8988T (cell line): ENCODE measurements around the gene XAGE3.
"Not testable (repeated sequence)": the region's sequence is repeated elsewhere in the genome, so short reads cannot be mapped to it uniquely, and the experiment has no call there.

ENCODE experiments used
- DNase-seq: peaks from one replicate; pipeline ENCODE4 v3.0.0; 2011

Gene XAGE3

GRCh38 chrX:52867610-52868348, at the start of gene XAGE3:
Gene XAGE3, minus strand, starts transcription at chrX:52868083. Its CDS starts 950 bp downstream, at chrX:52867133.
- no peak for DNase-seq

GRCh38 chrX:52914704-52915103, 46.8 kb upstream of the XAGE3 start:
- not testable (repeated sequence) for DNase-seq

- DNase-seq, result not testable (repeated sequence)
These were observed 45.8 kb upstream of the XAGE3 start for GRCh38 chrX:52913681-52914080.

- DNase-seq, result not testable (repeated sequence)
These were observed 41.6 kb upstream of the XAGE3 start for GRCh38 chrX:52909313-52909969.

GRCh38 chrX:52907900-52908299, 40.0 kb upstream of the XAGE3 start:
- not testable (repeated sequence) for DNase-seq

GRCh38 chrX:52907137-52907536, 39.3 kb upstream of the XAGE3 start:
- DNase-seq, result not testable (repeated sequence)

GRCh38 chrX:52906072-52906471, 38.2 kb upstream of the XAGE3 start:
- not testable (repeated sequence) for DNase-seq

- not testable (repeated sequence) for DNase-seq
These were observed 37.6 kb upstream of the XAGE3 start for GRCh38 chrX:52905531-52905930.

- not testable (repeated sequence) for DNase-seq
These were observed 29.2 kb upstream of the XAGE3 start, which contains the start of gene FAM156B for GRCh38 chrX:52896855-52897709. Gene FAM156B, plus strand, starts transcription at chrX:52897330. Its CDS starts 9,896 bp downstream, at chrX:52907226.

- DNase-seq, result not testable (repeated sequence)
These were observed 28.6 kb upstream of the XAGE3 start for GRCh38 chrX:52896438-52896837.

- DNase-seq, result not testable (repeated sequence)
These were observed 20.2 kb upstream of the XAGE3 start for GRCh38 chrX:52888090-52888489.

- DNase-seq, result not testable (repeated sequence)
These were observed 19.6 kb upstream of the XAGE3 start for GRCh38 chrX:52887459-52887858.

GRCh38 chrX:52876386-52876785, 8.5 kb upstream of the XAGE3 start:
- not testable (repeated sequence) for DNase-seq

GRCh38 chrX:52875436-52875835, 7.6 kb upstream of the XAGE3 start:
- DNase-seq, result not testable (repeated sequence)

- no peak for DNase-seq
These were observed 6.8 kb upstream of the XAGE3 start for GRCh38 chrX:52874661-52875060.

- not testable (repeated sequence) for DNase-seq
These were observed 5.9 kb upstream of the XAGE3 start for GRCh38 chrX:52873825-52874224.

- no peak for DNase-seq
These were observed 2.2 kb upstream of the XAGE3 start for GRCh38 chrX:52870046-52870445.

GRCh38 chrX:52865343-52865998, 2.4 kb downstream of the XAGE3 start:
- DNase-seq, result no peak

- DNase-seq, result not testable (repeated sequence)
These were observed 10.8 kb downstream of the XAGE3 start for GRCh38 chrX:52856991-52857525.

GRCh38 chrX:52852110-52852860, 15.6 kb downstream of the XAGE3 start:
- no peak for DNase-seq

- not testable (repeated sequence) for DNase-seq
These were observed 24.3 kb downstream of the XAGE3 start for GRCh38 chrX:52843619-52844018.
